OCI-LY7 (cell line): Measurements from ENCODE around the gene PRKG1. TPM values are rescaled to one million over a fixed set of nuclear protein-coding genes. Genes with fewer than 3 reads are reported as not detected.

ENCODE experiments used
- BruUV-seq: library from RNA; stranded (reverse); fragments of 400-500 nt; replicated peaks from 2 replicates; lab custom pipeline; 2021; lab: Mats Ljungman, UMichigan
- CTCF ChIA-PET: fragments of 300-600 bp; sonication (Branson Sonifier 250); formaldehyde crosslinking; loops from one replicate; lab custom pipeline; 2022; ENCODE audit warnings: antibody characterized with exemption; ENCODE audit not compliant: unreplicated experiment; lab: Charles Lee
- POLR2A ChIA-PET: fragments of 300-600 bp; sonication (Branson Sonifier 250); formaldehyde crosslinking; loops from one replicate; lab custom pipeline; 2022; ENCODE audit warnings: antibody characterized with exemption; lab: Charles Lee
- DNase-seq: peaks from one replicate; pipeline ENCODE4 v3.0.0-alpha.2; 2015; ENCODE audit warnings: low spot score
- H2AFZ ChIP-seq: fragments of 200-600 bp; sonication (generic), shearing (Covaris generic); 2 replicates; pipeline ENCODE4 v1.6.1; 2014; ENCODE audit warnings: mild to moderate bottlenecking, antibody characterized with exemption, low read length, moderate library complexity
- H3K27ac ChIP-seq: fragments of 200-600 bp; sonication (generic); 2 replicates; pipeline ENCODE4 v1.5.1; 2014; ENCODE audit warnings: mixed run types, low read depth, mild to moderate bottlenecking, moderate library complexity, low read length, inconsistent platforms; ENCODE audit not compliant: poor library complexity, severe bottlenecking
- H3K36me3 ChIP-seq: fragments of 200-600 bp; sonication (generic); 2 replicates; pipeline ENCODE4 v1.6.1; 2014; ENCODE audit warnings: mild to moderate bottlenecking, antibody characterized with exemption, low read length, moderate library complexity, mixed read lengths; ENCODE audit not compliant: insufficient read depth
- H3K4me1 ChIP-seq: fragments of 200-600 bp; sonication (generic); 2 replicates; pipeline ENCODE4 v1.5.1; 2014; ENCODE audit warnings: mild to moderate bottlenecking, low read length; ENCODE audit not compliant: insufficient read depth, poor library complexity, severe bottlenecking
- H3K4me2 ChIP-seq: fragments of 200-600 bp; sonication (generic); 2 replicates; pipeline ENCODE4 v1.6.1; 2014; ENCODE audit warnings: mild to moderate bottlenecking, low read length
- H3K4me3 ChIP-seq: fragments of 200-600 bp; sonication (generic); 2 replicates; pipeline ENCODE4 v1.5.1; 2014; ENCODE audit warnings: mild to moderate bottlenecking, low read depth, low read length; ENCODE audit not compliant: poor library complexity, severe bottlenecking
- H3K79me2 ChIP-seq: fragments of 200-600 bp; sonication (generic); 2 replicates; pipeline ENCODE4 v1.6.1; 2016; ENCODE audit warnings: low read depth, mild to moderate bottlenecking, low read length, moderate library complexity, mixed read lengths; ENCODE audit not compliant: insufficient read depth
- H3K9me2 ChIP-seq: fragments of 200-600 bp; sonication (generic); 2 replicates; pipeline ENCODE4 v1.6.1; 2016; ENCODE audit warnings: mild to moderate bottlenecking, low read length, mixed read lengths; ENCODE audit not compliant: insufficient read depth
- H3K9me3 ChIP-seq: fragments of 200-600 bp; sonication (generic); 2 replicates; pipeline ENCODE4 v1.6.1; 2014; ENCODE audit warnings: mild to moderate bottlenecking, mixed run types, low read length, mixed read lengths
- H4K20me1 ChIP-seq: fragments of 200-600 bp; sonication (generic); 2 replicates; pipeline ENCODE4 v1.6.1; 2014; ENCODE audit warnings: mild to moderate bottlenecking, antibody characterized with exemption, low read length, moderate library complexity, mixed read lengths; ENCODE audit not compliant: insufficient read depth
- CTCF ChIP-seq: fragments of 200-600 bp; sonication (generic); conservative IDR thresholded peaks from 2 replicates; pipeline ENCODE4 v1.5.1; 2014; ENCODE audit warnings: mild to moderate bottlenecking, antibody characterized with exemption, low read length, moderate library complexity, mixed read lengths
- EZH2phosphoT487 ChIP-seq: fragments of 200-600 bp; sonication (generic); IDR thresholded peaks from 2 replicates; pipeline ENCODE4 v1.6.1; 2018; ENCODE audit warnings: low read depth, borderline replicate concordance, mild to moderate bottlenecking, mixed run types, antibody characterized with exemption, low read length, moderate library complexity, mixed read lengths
- intact Hi-C: fragments of 100-400 bp; cut with micrococcal nuclease; formaldehyde crosslinking; loops from one replicate; pipeline ENCODE4 v1.10.0; 2022; ENCODE audit not compliant: unreplicated experiment
- total RNA-seq, 2 experiments: library from RNA; depleted of rRNA in 1 of 2; stranded (reverse); fragments of >200 nt in 1 of 2; shearing (Covaris generic) in 1 of 2; gene quantifications; 2 replicates each; pipeline ENCODE4 v1.2.3, GENCODE V29; 2014 to 2022

Gene PRKG1
- total RNA-seq, 2 experiments from 2014 or later, result not detected

DNA sequence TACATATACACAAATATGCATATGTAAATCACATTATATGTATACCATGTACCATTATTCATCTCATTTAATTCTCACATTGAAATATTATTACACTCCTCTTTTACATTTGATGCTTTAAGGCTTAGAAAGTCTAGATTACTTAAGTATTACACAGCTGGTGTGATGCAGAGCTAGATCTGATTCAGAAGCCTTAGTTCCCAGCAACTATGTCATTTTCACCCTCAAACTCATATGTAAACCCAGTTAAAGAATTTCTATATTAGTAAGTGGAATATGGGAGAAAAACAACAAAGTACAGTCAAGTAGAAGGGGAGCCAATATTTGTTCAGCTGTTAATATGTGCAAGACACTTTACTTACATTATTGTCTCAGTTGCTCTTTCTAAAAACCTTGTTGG is 699.4 kb downstream of the PRKG1 start:
- Histone ChIP-seq H3K4me3 (no peak overlapping the region), H3K36me3 (no peaks in the 10 kb centered on the region), H3K79me2 (no peaks in the 10 kb centered on the region), H4K20me1 (no peaks in the 10 kb centered on the region), H3K9me3 (no peaks in the 10 kb centered on the region), H3K4me1 (no peaks in the 10 kb centered on the region), H3K27ac (no peak overlapping the region), H3K9me2 (no peaks in the 10 kb centered on the region), H2AFZ (no peak overlapping the region), H3K4me2 (no peak overlapping the region)
- intact Hi-C loops, result no loop called here
- POLR2A ChIA-PET, result interaction anchor here (1.0 to 1.6 kb wide), 4 partner anchors 14 to 75 kb away, joined by 3 to 4 read pairs (median 4); no protein-coding TSS in a partner anchor
- CTCF ChIA-PET, result no interaction called here
- TF ChIP-seq EZH2phosphoT487 (no peak), CTCF (no peak)
- no peak for DNase-seq
- BruUV-seq, result no TSS peak

GRCh38 chr10:51783941-51784340 is 709.7 kb downstream of the PRKG1 start:
- H3K4me1 ChIP-seq, result no peaks in the 10 kb centered on the region
- BruUV-seq, result no TSS peak
- no peak overlapping the region for H2AFZ ChIP-seq
- H3K36me3 ChIP-seq, result no peaks in the 10 kb centered on the region
- POLR2A ChIA-PET, result no interaction called here
- no peak overlapping the region for H3K4me3 ChIP-seq
- H4K20me1 ChIP-seq, result no peaks in the 10 kb centered on the region
- DNase-seq, result no peak
- H3K4me2 ChIP-seq, result no peak overlapping the region
- H3K79me2 ChIP-seq, result no peaks in the 10 kb centered on the region
- H3K9me3 ChIP-seq, result no peaks in the 10 kb centered on the region
- H3K27ac ChIP-seq, result no peak overlapping the region
- CTCF ChIA-PET, result no interaction called here
- no peaks in the 10 kb centered on the region for H3K9me2 ChIP-seq
- intact Hi-C loops, result no loop called here
- no peak for TF ChIP-seq EZH2phosphoT487

DNA sequence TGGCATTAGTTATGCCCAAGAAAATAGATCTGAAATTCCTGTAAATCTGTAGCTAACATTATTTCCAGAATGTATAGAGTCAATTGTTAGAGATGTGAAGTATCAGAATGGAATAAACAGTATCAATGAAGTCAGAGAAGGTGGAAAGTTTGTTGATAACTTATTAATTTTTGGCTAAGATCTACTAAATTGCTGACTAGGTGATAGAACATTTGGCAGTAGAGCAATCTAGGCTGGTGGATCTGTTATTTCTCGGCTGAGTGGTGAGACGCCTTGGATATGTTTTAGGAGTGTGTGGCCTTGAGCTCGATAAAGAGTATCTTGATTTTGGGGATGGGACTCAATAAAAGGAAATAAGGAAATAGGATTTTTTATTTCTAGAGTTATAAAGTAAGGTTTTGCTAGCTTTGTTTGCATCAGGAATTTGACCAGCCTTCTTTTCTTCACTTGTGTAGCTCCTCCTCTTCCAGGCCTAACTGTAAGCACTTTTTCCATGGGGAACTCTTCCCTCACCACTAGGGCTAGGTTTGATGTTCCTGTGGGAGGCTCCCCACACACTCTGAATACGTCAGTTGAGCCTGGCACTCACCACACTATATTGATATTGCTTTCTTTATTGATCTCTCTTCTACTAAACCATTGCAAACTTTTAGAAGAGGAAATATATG is 711.9 kb downstream of the PRKG1 start:
- no peaks in the 10 kb centered on the region for H3K79me2 ChIP-seq
- BruUV-seq, result no TSS peak
- CTCF ChIA-PET, result no interaction called here
- no peak overlapping the region for H3K4me3 ChIP-seq
- H3K4me2 ChIP-seq, result no peak overlapping the region
- TF ChIP-seq EZH2phosphoT487, result no peak
- TF ChIP-seq CTCF, result no peak
- H3K27ac ChIP-seq, result no peak overlapping the region
- H3K9me2 ChIP-seq, result no peaks in the 10 kb centered on the region
- H3K4me1 ChIP-seq, result no peaks in the 10 kb centered on the region
- H3K36me3 ChIP-seq, result no peaks in the 10 kb centered on the region
- no peaks in the 10 kb centered on the region for H3K9me3 ChIP-seq
- POLR2A ChIA-PET, result interaction anchor here (0.6 to 1.1 kb wide), 3 partner anchors 11 to 112 kb away, joined by 3 read pairs; no protein-coding TSS in a partner anchor
- H2AFZ ChIP-seq, result no peak overlapping the region
- DNase-seq, result no peak
- no peaks in the 10 kb centered on the region for H4K20me1 ChIP-seq
- intact Hi-C loops, result no loop called here
